K562 (cell line): Measurements from ENCODE around the gene BNIPL. TPM values are rescaled to one million over a fixed set of nuclear protein-coding genes. Genes with fewer than 3 reads are reported as not detected.

Experiments
- ATF1 ChIP-seq, 2 experiments: fragments of 450-650 bp in 1 of 2; IDR thresholded peaks; 2 replicates each; pipeline ENCODE4 v1.6.1; 2016; ENCODE audit warnings: missing compliant biosample characterization in 1 of 2, missing genetic modification characterization in 1 of 2
- CCAR2 ChIP-seq: fragments of 200-400 bp; formaldehyde crosslinking; IDR thresholded peaks from 2 replicates; pipeline ENCODE4 v1.6.1; 2017; ENCODE audit warnings: mild to moderate bottlenecking, low read depth, low read length
- FOXP1 ChIP-seq: sonication (generic); formaldehyde crosslinking; IDR thresholded peaks from 2 replicates; pipeline ENCODE4 v1.8.0; 2022; ENCODE audit warnings: mild to moderate bottlenecking, missing genetic modification reagents
- GABPB1 ChIP-seq: sonication (generic); formaldehyde crosslinking; IDR thresholded peaks from 2 replicates; pipeline ENCODE4 v1.8.0; 2022; ENCODE audit warnings: mild to moderate bottlenecking, missing genetic modification reagents
- GATAD2A ChIP-seq: fragments of 450-650 bp; IDR thresholded peaks from 2 replicates; pipeline ENCODE4 v1.6.1; 2017
- GMEB1 ChIP-seq: fragments of 250-450 bp; sonication (Bioruptor Pico); IDR thresholded peaks from 2 replicates; pipeline ENCODE4 v1.4.0; 2020; ENCODE audit warnings: mild to moderate bottlenecking
- HOMEZ ChIP-seq: fragments of 250-450 bp; sonication (Bioruptor Pico); IDR thresholded peaks from 2 replicates; pipeline ENCODE4 v1.4.0; 2020; ENCODE audit warnings: mild to moderate bottlenecking, moderate library complexity
- KAT7 ChIP-seq: sonication (generic); formaldehyde crosslinking; IDR thresholded peaks from 2 replicates; pipeline ENCODE4 v1.8.0; 2022; ENCODE audit warnings: missing genetic modification reagents, mild to moderate bottlenecking, borderline replicate concordance
- PRDM10 ChIP-seq: fragments of 450-650 bp; IDR thresholded peaks from 2 replicates; pipeline ENCODE4 v1.6.1; 2018; ENCODE audit not compliant: partially characterized antibody
- RNF2 ChIP-seq: sonication (generic); IDR thresholded peaks from 2 replicates; pipeline ENCODE4 v1.6.1; 2016
- SP2 ChIP-seq: IDR thresholded peaks from 2 replicates; pipeline ENCODE4 v1.6.1; 2011; ENCODE audit warnings: mild to moderate bottlenecking, low read depth, low read length, moderate library complexity; ENCODE audit not compliant: poor library complexity, severe bottlenecking; ENCODE audit errors: extremely low read depth
- TAF7 ChIP-seq: fragments of 450-650 bp; IDR thresholded peaks from 2 replicates; pipeline ENCODE4 v1.6.1; 2016; ENCODE audit warnings: missing genetic modification characterization, missing compliant biosample characterization
- U2AF1 ChIP-seq: fragments of 200-400 bp; formaldehyde crosslinking; optimal IDR thresholded peaks from 2 replicates; pipeline ENCODE3; 2017; ENCODE audit warnings: mild to moderate bottlenecking, low read depth, low read length, moderate library complexity
- U2AF2 ChIP-seq: fragments of 200-400 bp; formaldehyde crosslinking; optimal IDR thresholded peaks from 2 replicates; pipeline ENCODE3; 2017; ENCODE audit warnings: low read depth, mild to moderate bottlenecking, low read length
- XRCC4 ChIP-seq: IDR thresholded peaks from one replicate; pipeline ENCODE4 v1.6.1; 2011; ENCODE audit not compliant: insufficient read depth, insufficient read length; ENCODE audit errors: extremely low read depth
- ZNF507 ChIP-seq: conservative IDR thresholded peaks from 2 replicates; pipeline ENCODE4 v1.6.1; 2017; ENCODE audit warnings: missing genetic modification characterization, missing compliant biosample characterization
- ZNF696 ChIP-seq: fragments of 250-450 bp; sonication (Bioruptor Pico); conservative IDR thresholded peaks from 2 replicates; pipeline ENCODE4 v1.4.0; 2020; ENCODE audit warnings: mild to moderate bottlenecking, moderate library complexity
- ZNF717 ChIP-seq: fragments of 250-450 bp; sonication (Bioruptor Pico); IDR thresholded peaks from 2 replicates; pipeline ENCODE4 v1.5.0; 2021
- polyA plus RNA-seq, 8 experiments: library from polyadenylated mRNA; depleted of rRNA in 4 of 8; stranded (reverse) in 5 of 8; unstranded in 3 of 8; fragments of >200 nt; fragmentation: Nextera tagmentation in 2 of 8; fragmentation: Illumina TruSeq in 1 of 8; extraction: Ambion mirVana in 2 of 8; extraction: Trizol in 1 of 8; gene quantifications; 2 replicates each; pipeline versions ENCODE4 v1.2.1 to v1.2.3, GENCODE V29; 2011 to 2014; ENCODE audit warnings: inconsistent platforms in 1 of 8, missing spikeins in 1 of 8
- total RNA-seq, 7 experiments: library from RNA; depleted of rRNA in 6 of 7; stranded (reverse); fragments of >200 nt in 6 of 7; fragmentation: Illumina TruSeq in 2 of 7; extraction: Trizol in 2 of 7; gene quantifications; 2 replicates each; pipeline versions ENCODE4 v1.2.1 to v1.2.3, GENCODE V29; 2011 to 2021; ENCODE audit warnings: low replicate concordance in 1 of 7
- TF ChIP-seq, protein P1 (sequence below): fragments of 250-450 bp; sonication (Bioruptor Pico); IDR thresholded peaks from 2 replicates; pipeline ENCODE4 v1.4.0; 2020
- TF ChIP-seq, protein P2 (sequence below): sonication (generic); formaldehyde crosslinking; IDR thresholded peaks from 2 replicates; pipeline ENCODE4 v1.8.0; 2022; ENCODE audit warnings: mild to moderate bottlenecking, missing genetic modification reagents

The BNIPL gene
- total and polyA plus RNA-seq, 9 of the 15 experiments (the other 6 are each of a cell fraction or from before 2014, with no cell fraction given) = 0.08 to 1.4 (median 0.68) TPM

DNA sequence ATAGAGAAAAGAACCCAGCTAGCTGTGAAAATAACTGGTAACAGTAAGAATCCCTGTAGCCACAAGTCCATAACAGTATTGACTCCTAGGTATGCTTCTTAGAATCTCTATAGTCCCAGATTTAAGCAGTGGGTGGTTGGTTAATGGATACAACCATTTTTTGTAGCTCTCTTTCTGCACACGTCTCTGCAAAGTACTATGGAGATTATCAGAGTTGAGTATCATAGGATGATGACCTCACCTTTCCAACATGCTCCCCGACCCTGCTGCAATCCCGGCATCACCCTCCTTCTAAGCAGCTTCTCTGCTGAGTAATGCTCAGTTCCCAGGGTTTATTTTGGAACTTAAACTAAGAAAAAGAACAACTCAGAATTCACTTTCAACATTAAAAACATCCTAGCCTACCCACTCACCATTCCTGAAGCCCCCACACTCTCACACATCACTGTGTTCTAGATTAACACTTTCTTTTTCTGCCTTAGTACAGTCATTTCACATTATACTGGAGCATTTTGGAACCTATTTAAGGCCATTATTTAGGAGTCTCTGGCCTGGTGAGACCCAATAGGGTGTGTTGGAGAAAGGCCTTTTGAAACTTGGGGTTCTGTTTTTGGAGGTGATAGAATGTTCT, 26.5 kb downstream of the BNIPL start (continued):
- TF ChIP-seq PRDM10 = no peak
- no peak for TF ChIP-seq TAF7 (tag)
- TF ChIP-seq, protein P1, sequence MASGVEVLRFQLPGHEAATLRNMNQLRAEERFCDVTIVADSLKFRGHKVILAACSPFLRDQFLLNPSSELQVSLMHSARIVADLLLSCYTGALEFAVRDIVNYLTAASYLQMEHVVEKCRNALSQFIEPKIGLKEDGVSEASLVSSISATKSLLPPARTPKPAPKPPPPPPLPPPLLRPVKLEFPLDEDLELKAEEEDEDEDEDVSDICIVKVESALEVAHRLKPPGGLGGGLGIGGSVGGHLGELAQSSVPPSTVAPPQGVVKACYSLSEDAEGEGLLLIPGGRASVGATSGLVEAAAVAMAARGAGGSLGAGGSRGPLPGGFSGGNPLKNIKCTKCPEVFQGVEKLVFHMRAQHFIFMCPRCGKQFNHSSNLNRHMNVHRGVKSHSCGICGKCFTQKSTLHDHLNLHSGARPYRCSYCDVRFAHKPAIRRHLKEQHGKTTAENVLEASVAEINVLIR (CRISPR knock-in tag) = no peak
- no peak for TF ChIP-seq RNF2
- TF ChIP-seq FOXP1 (CRISPR knock-in tag) = no peak
- no peak for TF ChIP-seq ZNF507
- no peak for TF ChIP-seq GMEB1 (CRISPR knock-in tag)
- TF ChIP-seq ZNF696 (CRISPR knock-in tag) = no peak
- TF ChIP-seq U2AF1 = no peak
- TF ChIP-seq HOMEZ (CRISPR knock-in tag) = no peak
- TF ChIP-seq ZNF717 (CRISPR knock-in tag) = no peak
- TF ChIP-seq ATF1 (CRISPR knock-in tag; IDR thresholded peaks at IDR 0.05) = no peak
- TF ChIP-seq ATF1 (tag; IDR thresholded peaks at IDR 0.05) = peak; percentile 67
- no peak for TF ChIP-seq SP2
- TF ChIP-seq, protein P2, sequence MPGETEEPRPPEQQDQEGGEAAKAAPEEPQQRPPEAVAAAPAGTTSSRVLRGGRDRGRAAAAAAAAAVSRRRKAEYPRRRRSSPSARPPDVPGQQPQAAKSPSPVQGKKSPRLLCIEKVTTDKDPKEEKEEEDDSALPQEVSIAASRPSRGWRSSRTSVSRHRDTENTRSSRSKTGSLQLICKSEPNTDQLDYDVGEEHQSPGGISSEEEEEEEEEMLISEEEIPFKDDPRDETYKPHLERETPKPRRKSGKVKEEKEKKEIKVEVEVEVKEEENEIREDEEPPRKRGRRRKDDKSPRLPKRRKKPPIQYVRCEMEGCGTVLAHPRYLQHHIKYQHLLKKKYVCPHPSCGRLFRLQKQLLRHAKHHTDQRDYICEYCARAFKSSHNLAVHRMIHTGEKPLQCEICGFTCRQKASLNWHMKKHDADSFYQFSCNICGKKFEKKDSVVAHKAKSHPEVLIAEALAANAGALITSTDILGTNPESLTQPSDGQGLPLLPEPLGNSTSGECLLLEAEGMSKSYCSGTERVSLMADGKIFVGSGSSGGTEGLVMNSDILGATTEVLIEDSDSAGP (CRISPR knock-in tag) = no peak
- TF ChIP-seq CCAR2 = no peak
- TF ChIP-seq GABPB1 (CRISPR knock-in tag) = no peak
- no peak for TF ChIP-seq GATAD2A
- TF ChIP-seq KAT7 (CRISPR knock-in tag) = no peak
- TF ChIP-seq U2AF2 = no peak
- TF ChIP-seq XRCC4 = no peak
